22Rv1 (cell line): ENCODE results near the gene SOD3.

Experiments
- CTCF ChIP-seq: fragments of 450-650 bp; IDR thresholded peaks from 2 replicates; pipeline ENCODE4 v1.5.1; 2017; ENCODE audit warnings: mild to moderate bottlenecking
- ZFX ChIP-seq: fragments of 450-650 bp; IDR thresholded peaks from 2 replicates; pipeline ENCODE4 v1.6.1; 2017; ENCODE audit warnings: antibody characterized with exemption, borderline replicate concordance

GRCh38 chr4:24798036-24798610, 2.8 kb downstream of the SOD3 start:
- TF ChIP-seq CTCF: no peak
- TF ChIP-seq ZFX: no peak
